ENCODE measurements around the gene LRRC18.

GRCh38 chr10:48900371-48900801 is 39.3 kb downstream of the LRRC18 start:
- TF ChIP-seq POLR2A (IDR thresholded peaks at IDR 0.05) (no peak), CTCF (IDR thresholded peaks at IDR 0.05) (no peak)
